Right lobe of liver (tissue), 6 donors: ENCODE measurements around the gene RDH13. TPM values are rescaled to one million over a fixed set of nuclear protein-coding genes. Genes with fewer than 3 reads are reported as not detected.

ENCODE experiments used
- ATAC-seq, 4 donors: fragments of 200-7000 bp; cut with Tn5 transposase; one replicate each; pipeline ENCODE4 v1.9.1; 2020; ENCODE audit warnings: mild to moderate bottlenecking in 4 of 4, moderate library complexity in 4 of 4
- DNase-seq, 3 donors: peaks; one replicate each; pipeline ENCODE4 v3.0.0-alpha.2; 2020
- H3K27ac ChIP-seq, 3 donors: fragments of 200-600 bp; one replicate each; pipeline ENCODE4 v1.8.0; 2022
- H3K27me3 ChIP-seq, 2 donors: fragments of 200-600 bp; one replicate each; pipeline ENCODE4 v1.8.0; 2022
- H3K36me3 ChIP-seq, 4 donors: fragments of 200-600 bp; sonication (generic) in 1 of 4; one replicate each; pipeline versions ENCODE4 v1.5.1 to v1.8.0; 2017 to 2022; ENCODE audit warnings: control low read depth in 1 of 4
- H3K4me1 ChIP-seq, 4 donors: fragments of 200-600 bp; sonication (generic) in 1 of 4; one replicate each; pipeline versions ENCODE4 v1.5.1 to v1.8.0; 2017 to 2022; ENCODE audit warnings: control low read depth in 1 of 4
- H3K4me3 ChIP-seq, 3 donors: fragments of 200-600 bp; one replicate each; pipeline ENCODE4 v1.8.0; 2022
- H3K9me3 ChIP-seq, 4 donors: fragments of 200-600 bp; sonication (generic) in 1 of 4; one replicate each; pipeline versions ENCODE4 v1.5.1 to v1.8.0; 2017 to 2022; ENCODE audit warnings: control low read depth in 1 of 4
- CTCF ChIP-seq, 4 donors: fragments of 200-600 bp in 3 of 4; fragments of 450-650 bp in 1 of 4; IDR thresholded peaks; one replicate each; pipeline versions ENCODE4 v1.5.1 to v1.8.0; 2016 to 2022; ENCODE audit warnings: antibody characterized with exemption in 4 of 4, mild to moderate bottlenecking in 2 of 4
- POLR2A ChIP-seq: fragments of 450-650 bp; IDR thresholded peaks from one replicate; pipeline ENCODE4 v1.6.1; 2017; ENCODE audit warnings: antibody characterized with exemption, mild to moderate bottlenecking
- WGBS: methylation state at CpG from one replicate; pipeline ENCODE4 v1.1.6; 2018; ENCODE audit warnings: low coverage, low lambda C conversion rate; ENCODE audit not compliant: insufficient coverage; ENCODE audit errors: missing lambda C conversion rate; 5-methylcytosine and 5-hydroxymethylcytosine counted together
- intact Hi-C, 2 donors: fragments of 100-400 bp; cut with DNase I; formaldehyde crosslinking; loops; one replicate each; pipeline versions ENCODE4 v1.11.2 to v1.14.1; 2022
- total RNA-seq, 6 experiments: library from RNA; depleted of rRNA in 2 of 6; stranded (reverse); fragments of >200 nt in 2 of 6; fragmentation: NEBNext Ultra II Directional in 3 of 6; extraction: Animal tissue kit (Norgen Biotek cat#: 25700) in 3 of 6; gene quantifications; one replicate each; pipeline versions ENCODE4 v1.1.0 to v1.2.4, GENCODE V29; 2016 to 2023
- donor health status: DM: no; HTN: yes; CAD: no.
- donor health status: DM: no; HTN: no; CAD: no.
- donor health status: DM: no; HTN: no; CAD: no.
- donor health status: DM: no; HTN: yes; CAD: no.
- donor health status: DM: no; HTN: yes; CAD: no.

The RDH13 gene
- total RNA-seq, 6 experiments from 2014 or later, result 7.7 to 16.8 (median 12.1) TPM

GRCh38 chr19:55088021-55088451, 25.1 kb upstream of the RDH13 start:
- WGBS, result 59% methylated on average over 4 of the region's 12 CpGs
- Histone ChIP-seq H3K27ac (no peak overlapping the region), H3K4me3 (no peak overlapping the region)

GRCh38 chr19:55087542-55087901, 24.6 kb upstream of the RDH13 start:
- no peak overlapping the region for H3K27ac ChIP-seq
- no peaks in the 10 kb centered on the region for H3K27me3 ChIP-seq
- peaks cover 0 to 12% (median 4%) of the 10 kb centered on the region in 4 donors for H3K4me1 ChIP-seq
- ATAC-seq, result peak in 3 of 4 donors; percentile 5 to 15 (median 9)
- no peak for DNase-seq
- peak overlapping the region; percentile 27 to 39 (median 33) for H3K4me3 ChIP-seq
- H3K36me3 ChIP-seq, result peaks cover 0 to 10% (median under 1%) of the 10 kb centered on the region in 4 donors
- 34% methylated on average over 8 of the region's 17 CpGs for WGBS
- TF ChIP-seq CTCF (IDR thresholded peaks at IDR 0.05) (no peak), POLR2A (no peak)
- H3K9me3 ChIP-seq, result no peaks in the 10 kb centered on the region
- intact Hi-C loops, result no loop called here

More at GRCh38 chr19:55088021-55088451, 25.1 kb upstream of the RDH13 start:
- H3K9me3 ChIP-seq, result no peaks in the 10 kb centered on the region
- TF ChIP-seq POLR2A, result no peak
- no peak for TF ChIP-seq CTCF (IDR thresholded peaks at IDR 0.05)
- DNase-seq (no peak), ATAC-seq (no peak)
- H3K27me3 ChIP-seq, result no peaks in the 10 kb centered on the region
- H3K36me3 ChIP-seq, result peaks cover 0 to 15% (median 4%) of the 10 kb centered on the region in 4 donors
- peaks cover 0 to 12% (median 4%) of the 10 kb centered on the region in 4 donors for H3K4me1 ChIP-seq
- intact Hi-C loops, result no loop called here

GRCh38 chr19:55086730-55087541, 24.0 kb upstream of the RDH13 start:
- intact Hi-C loops, result no loop called here
- peaks cover 0 to 4% of the 10 kb centered on the region in 2 donors for H3K27me3 ChIP-seq

More at GRCh38 chr19:55086730-55087541, 24.0 kb upstream of the RDH13 start:
- Histone ChIP-seq H3K36me3 (peaks cover 0 to 5% (median 0%) of the 10 kb centered on the region in 4 donors), H3K27ac (no peak overlapping the region), H3K9me3 (no peaks in the 10 kb centered on the region), H3K4me3 (peak overlapping the region; percentile 27 to 39 (median 33)), H3K4me1 (peaks cover 0 to 12% (median 4%) of the 10 kb centered on the region in 4 donors)
- TF ChIP-seq CTCF (IDR thresholded peaks at IDR 0.05) (no peak), POLR2A (peak; percentile 15)
- 7% methylated on average over 37 of the region's 74 CpGs for WGBS
- ATAC-seq (peak; percentile 82 to 91 (median 84)), DNase-seq (peak; percentile 84 to 92 (median 86))
